Measurements from ENCODE around the gene LSM7.
"Not testable (repeated sequence)": the region's sequence is repeated elsewhere in the genome, so short reads cannot be mapped to it uniquely, and the experiment has no call there.

The LSM7 gene

DNA sequence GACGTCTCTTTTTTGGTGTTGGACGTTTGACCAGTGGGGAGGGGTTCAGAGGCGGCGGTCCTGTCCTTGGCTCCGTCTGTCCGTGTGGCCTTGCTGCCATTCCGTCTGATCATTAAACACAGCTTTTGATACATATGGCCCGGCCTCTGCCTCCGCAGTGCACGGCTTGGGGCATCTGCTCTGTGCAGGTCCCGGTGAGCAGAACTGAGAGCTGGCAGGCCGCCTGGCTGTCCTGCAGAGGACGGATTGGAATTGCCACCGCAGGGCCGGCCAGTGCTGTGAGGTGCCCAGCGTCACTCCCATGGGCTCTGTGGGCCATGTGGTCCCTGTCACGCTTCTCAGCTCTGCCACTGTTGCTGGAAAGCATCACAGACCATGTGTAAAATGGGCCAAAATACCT, 26.3 kb upstream of the LSM7 start:
- no peak for DNase-seq

DNA sequence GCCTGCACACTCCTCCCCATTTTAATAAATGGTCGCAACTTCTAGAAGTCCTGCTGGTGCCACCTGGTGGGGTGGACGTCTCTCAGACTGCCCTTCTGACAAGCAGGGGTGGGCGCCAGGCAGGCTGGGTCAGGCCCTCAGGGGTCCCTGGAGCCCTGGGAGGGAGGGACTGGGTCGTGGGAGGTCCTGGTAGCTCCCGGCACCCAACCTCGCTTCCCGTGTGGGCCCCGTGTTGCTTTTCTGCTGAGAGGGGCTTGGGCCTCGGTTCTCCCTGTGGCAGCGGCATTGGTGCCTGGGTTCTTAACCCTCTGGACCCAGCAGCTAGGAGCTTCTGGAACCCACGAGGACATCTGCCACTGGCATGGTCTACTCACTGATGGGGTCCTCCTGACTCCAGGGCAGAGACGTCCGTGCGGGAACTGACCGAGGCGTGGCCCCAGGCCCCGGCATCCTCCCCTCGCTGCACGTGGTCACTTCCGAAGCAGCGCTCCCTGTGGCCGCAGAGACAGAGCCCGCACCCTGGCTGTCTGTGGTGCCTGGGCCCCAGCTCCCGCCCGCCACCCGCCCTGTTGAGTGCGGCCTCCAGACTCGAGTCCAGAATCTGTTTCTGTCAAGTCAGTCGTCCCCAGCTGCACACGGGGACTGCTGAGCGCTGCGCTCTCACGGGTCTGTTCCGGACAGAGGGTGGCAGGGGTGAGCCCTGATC, 25.7 kb upstream of the LSM7 start:
- DNase-seq, result no peak

GRCh38 chr19:2353159-2353886, 24.9 kb upstream of the LSM7 start:
- no peak for DNase-seq

DNA sequence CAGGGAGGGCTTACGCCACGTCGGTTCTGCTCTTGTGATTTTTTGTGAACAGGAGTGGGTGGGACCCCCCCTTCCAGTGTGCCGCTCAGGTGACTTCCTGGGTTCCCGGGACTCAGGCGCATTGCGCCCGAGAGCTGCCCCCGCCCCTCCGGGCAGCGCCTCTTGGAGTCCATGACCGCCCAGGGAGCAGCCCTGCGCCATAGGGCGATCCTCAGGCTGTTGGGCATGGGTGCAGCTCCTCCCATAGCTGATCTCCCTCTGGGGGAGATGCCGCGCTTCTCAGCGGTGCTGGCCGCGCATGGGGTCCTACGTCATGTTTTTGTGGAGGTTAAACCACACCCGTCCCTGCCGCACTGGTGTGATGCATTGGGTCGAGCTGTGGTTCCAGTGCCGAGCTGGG, 23.7 kb upstream of the LSM7 start:
- DNase-seq, result no peak

GRCh38 chr19:2351591-2351990, 23.2 kb upstream of the LSM7 start:
- no peak for DNase-seq

- DNase-seq, result no peak
Observed at GRCh38 chr19:2350656-2351055, 22.3 kb upstream of the LSM7 start.

- not testable (repeated sequence) for DNase-seq
Observed at GRCh38 chr19:2349818-2350217, 21.4 kb upstream of the LSM7 start.

DNA sequence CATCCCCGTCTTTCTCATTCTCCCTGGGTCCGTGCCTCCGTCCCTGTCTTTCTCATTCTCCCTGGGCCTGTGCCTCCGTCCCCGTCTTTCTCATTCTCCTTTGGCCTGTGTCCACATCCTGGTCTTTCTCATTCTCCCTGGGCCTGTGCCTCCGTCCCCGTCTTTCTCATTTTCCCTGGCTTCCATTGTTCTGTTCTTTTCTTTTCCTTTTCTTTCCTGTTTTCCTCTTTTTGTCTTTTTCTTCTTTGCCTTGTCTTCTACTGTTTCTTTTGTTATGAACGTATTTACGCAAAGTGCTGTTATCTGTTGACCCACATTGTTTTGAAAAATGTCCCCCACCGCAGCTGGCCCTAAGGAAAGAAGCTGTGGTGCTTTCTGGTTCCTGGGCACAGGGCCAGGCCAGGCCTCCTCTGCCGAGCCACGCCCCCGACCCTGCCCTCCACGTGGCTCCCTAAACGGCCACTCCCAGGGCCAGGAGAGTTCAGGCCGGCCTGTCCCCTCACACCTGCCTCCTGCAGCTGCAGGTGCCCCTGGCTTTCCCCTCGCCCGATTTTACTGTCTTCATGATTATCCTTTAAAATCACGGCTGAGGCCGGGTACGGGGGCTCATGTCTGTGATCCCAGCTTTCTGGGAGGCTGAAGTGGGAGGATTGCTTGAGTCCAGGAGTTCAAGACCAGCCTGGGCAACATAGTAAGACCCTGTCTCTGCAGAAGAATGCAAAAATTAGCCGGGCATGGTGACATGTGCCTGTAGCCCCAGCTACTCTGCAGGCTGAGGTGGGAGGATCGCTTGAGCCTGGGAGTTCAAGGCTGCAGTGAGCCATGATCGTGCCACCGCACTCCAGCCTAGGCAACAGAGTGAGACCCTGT, 17.6 kb upstream of the LSM7 start:
- no peak for DNase-seq

GRCh38 chr19:2345076-2345475, 16.7 kb upstream of the LSM7 start:
- DNase-seq, result no peak

GRCh38 chr19:2344381-2344870, 16.0 kb upstream of the LSM7 start:
- no peak for DNase-seq

GRCh38 chr19:2343289-2343982, 15.1 kb upstream of the LSM7 start:
- no peak for DNase-seq

DNA sequence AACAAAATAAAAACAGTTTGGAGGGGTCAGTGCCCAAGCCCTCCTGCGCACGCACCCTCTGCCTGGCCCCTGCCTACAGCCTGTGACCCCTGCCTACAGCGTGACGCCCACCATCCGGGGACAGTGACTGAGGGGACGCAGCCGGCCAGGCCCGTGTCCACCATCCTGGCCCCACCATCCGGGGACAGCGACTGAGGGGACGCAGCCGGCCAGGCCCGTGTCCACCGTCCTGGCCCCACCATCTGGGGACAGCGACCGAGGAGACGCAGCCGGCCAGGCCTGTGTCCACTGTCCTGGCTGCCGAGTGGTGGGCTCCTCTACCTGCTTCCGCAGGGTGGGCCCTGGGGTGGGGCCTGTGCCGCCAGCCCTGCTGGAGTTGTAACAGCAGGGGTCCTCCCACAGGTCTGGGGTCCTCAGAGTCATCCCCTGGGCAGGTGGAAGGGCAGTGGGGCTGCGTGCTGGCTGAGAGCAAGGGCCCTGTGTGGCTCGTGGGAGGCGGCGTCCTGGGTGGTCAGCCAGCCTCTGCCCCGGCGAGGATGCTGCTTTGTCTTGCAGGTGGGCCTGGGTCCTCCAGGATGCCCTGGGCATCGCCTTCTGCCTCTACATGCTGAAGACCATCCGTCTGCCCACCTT, 14.4 kb upstream of the LSM7 start:
- DNase-seq, result no peak

GRCh38 chr19:2341982-2342381, 13.6 kb upstream of the LSM7 start:
- no peak for DNase-seq

DNA sequence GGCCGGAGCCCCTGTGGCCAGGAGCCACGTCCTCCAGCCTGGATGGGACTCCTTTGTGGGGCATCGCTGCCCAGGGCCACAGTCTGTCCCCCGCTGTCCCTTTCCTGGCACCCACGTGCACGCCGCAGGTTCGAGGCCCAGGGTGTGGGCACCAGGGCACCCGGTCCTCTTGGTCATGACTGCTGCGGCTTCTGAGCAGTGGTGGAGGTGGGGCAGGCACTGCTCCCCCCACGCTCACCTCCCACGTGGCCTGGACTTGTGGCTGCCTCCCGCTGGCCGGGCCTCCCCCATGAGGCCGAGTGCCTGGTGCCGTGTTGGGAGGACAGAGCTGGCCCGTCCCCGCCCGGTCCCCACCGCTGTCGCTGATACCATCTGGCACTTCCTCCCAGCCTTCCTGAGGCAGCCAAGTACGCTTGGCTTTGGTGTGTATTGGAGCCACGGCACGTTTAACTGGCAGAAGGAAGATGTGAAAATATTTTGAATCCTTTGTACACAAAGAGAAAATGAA, 12.9 kb upstream of the LSM7 start:
- no peak for DNase-seq

GRCh38 chr19:2340496-2341243, 12.3 kb upstream of the LSM7 start:
- no peak for DNase-seq

- DNase-seq, result no peak
Observed at GRCh38 chr19:2339644-2340310, 11.4 kb upstream of the LSM7 start.

- DNase-seq, result no peak
Observed at GRCh38 chr19:2338751-2339643, 10.6 kb upstream of the LSM7 start.

- no peak for DNase-seq
Observed at GRCh38 chr19:2338055-2338615, 9.7 kb upstream of the LSM7 start.

DNA sequence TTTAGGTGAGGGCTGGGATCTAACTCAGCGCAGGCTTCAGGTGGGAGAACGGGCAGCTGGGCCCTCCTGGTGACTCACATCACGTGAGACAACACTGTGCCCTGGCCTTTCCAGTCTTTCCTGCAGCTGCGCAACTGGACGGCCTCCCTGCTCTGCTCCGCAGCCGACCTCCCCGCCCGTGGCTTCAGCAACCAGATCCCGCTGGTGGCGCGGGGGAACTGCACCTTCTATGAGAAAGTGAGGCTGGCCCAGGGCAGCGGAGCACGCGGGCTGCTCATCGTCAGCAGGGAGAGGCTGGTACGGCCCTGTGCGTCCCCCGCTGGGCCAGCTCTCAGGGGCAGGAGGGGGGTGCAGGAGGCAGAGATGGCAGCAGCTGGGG, 8.9 kb upstream of the LSM7 start:
- no peak for DNase-seq

Measured in KG1 (cell line).